Kidney glomerular epithelial cell (primary cell): ENCODE data around the gene ITGB1BP2.
"Not testable (repeated sequence)": the region's sequence is repeated elsewhere in the genome, so short reads cannot be mapped to it uniquely, and the experiment has no call there.

Experiments
- DNase-seq: peaks from one replicate; lab custom pipeline; 2025; lab: John Stamatoyannopoulos, UW

The ITGB1BP2 gene

DNA sequence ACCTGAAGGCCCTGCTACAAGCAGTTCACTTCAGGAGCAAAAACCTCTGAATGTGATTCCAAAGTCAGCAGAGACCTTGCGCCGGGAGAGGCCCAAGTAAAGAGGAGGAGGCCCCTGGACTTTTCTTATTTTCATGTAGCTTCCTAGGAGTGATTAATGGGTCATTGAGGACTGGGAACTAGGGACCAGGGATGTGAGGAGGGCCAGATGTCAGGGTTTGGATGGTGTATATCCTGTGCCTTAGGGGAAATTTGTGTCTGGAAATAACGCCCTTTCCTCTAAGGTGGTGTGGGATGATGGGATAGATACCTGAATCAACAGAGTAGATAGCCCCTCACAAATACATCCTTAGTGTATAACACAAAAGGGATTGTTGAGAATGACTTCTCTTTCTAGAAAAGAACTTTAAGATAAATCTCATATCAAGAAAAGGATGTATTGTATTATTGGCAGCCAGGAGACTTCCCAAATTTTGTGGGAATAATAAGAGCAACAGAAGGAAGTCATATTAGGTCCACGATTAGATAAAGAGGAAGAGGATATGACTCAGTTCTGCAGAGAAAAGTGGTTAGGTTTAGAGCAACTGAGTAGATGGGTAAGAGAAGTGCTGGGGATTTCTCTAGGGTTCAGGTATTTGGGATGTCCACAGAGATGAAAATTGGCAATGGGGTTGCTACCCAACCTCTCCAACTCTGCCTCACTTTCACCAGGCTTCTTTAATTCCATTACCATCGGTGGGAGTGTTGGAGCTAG, 1.1 kb downstream of the ITGB1BP2 start:
- no peak for DNase-seq

GRCh38 chrX:71304561-71304960, 3.0 kb downstream of the ITGB1BP2 start:
- DNase-seq = no peak

- DNase-seq = no peak
These were observed 14.4 kb downstream of the ITGB1BP2 start for GRCh38 chrX:71315917-71316316.

- not testable (repeated sequence) for DNase-seq
These were observed 15.4 kb downstream of the ITGB1BP2 start for GRCh38 chrX:71316959-71317358.

- DNase-seq = no peak
These were observed 18.6 kb downstream of the ITGB1BP2 start for GRCh38 chrX:71320126-71320525.

DNA sequence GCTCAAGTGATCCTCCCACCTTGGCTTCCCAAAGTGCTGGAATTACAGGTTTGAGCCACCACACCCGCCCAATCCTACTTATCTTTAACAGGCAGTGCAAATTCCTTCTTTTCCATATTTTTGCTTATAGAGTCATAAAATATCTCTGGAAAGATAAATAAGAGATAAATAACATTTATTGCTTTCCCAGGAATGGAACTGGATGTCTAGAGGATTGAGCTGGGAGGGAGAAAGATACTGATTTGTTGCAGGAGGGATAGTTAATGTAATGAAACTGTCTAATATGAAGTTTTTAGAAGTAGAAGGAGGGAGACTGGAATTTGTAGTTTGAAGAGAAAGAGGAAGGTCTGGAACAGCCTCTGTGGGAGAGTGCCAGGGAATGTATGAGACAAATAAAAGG, 20.2 kb downstream of the ITGB1BP2 start:
- DNase-seq = no peak

DNA sequence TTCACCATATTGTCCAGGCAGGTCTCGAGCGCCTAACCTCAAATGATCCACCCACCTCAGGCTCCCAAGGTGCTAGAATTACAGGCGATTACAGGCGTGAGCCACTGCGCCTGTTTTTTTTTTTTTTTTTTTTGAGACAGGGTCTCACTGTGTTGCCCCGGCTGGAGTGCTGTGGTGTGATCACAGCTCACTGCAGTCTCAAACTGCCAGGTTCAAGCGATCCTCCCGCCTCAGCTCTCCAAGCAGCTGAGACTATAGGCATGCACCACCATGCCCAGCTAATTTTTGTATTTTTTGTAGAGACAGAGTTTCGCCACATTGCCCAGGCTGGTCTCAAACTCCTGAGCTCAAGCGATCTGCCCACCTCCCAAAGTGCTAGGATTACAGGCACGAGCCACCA, 22.9 kb downstream of the ITGB1BP2 start:
- DNase-seq = not testable (repeated sequence)

DNA sequence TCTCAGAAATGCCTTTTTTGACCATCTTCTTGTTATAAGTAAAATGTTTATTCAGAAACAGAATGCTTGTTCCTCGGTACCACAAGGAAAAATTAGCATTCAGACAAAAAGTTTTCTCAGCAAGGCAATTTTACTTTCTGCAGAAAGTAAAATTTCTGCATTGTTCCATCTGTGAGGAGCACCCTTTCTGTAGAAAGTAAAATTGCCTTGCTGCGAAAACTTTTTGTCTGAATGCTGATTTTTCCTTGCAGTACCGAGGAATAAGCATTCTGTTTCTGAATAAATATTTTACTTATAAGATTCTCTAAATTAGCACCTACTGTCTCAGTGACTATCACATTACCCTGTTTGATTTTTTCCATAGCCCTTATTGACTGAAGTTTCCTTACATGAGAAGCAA, 24.8 kb downstream of the ITGB1BP2 start:
- no peak for DNase-seq

DNA sequence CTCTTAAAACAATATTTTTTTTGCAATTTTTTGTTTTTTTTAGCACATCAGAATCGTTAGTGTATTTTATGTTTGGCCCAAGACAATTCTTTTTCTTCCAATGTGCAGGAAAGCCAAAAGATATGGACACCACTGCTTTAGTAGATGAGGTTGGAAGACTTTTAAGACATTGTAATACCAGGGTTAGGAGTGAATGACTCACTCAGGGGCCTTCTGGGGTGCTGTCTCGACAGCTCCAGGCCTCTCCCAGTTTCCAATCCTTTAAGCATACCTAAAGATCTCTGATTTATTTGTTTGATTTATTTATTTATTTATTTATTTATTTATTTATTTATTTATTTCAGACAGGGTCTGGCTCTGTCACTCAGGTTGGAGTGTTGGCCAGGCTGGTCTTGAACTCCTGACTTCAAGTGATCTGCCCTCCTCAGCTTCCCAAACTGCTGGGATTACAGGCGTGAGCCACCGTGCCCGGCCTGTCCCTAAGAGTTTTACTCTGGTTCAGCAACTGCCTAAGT, 47.7 kb downstream of the ITGB1BP2 start:
- not testable (repeated sequence) for DNase-seq

GRCh38 chrX:71349867-71350266, 48.3 kb downstream of the ITGB1BP2 start:
- not testable (repeated sequence) for DNase-seq

GRCh38 chrX:71352439-71352838, 50.9 kb downstream of the ITGB1BP2 start:
- DNase-seq = not testable (repeated sequence)
